Astrocyte (in vitro differentiated cells and primary cell): ENCODE results near the gene THRSP. TPM values are rescaled to one million over a fixed set of nuclear protein-coding genes. Genes with fewer than 3 reads are reported as not detected.

Experiments used
- DNase-seq: peaks from one replicate; pipeline ENCODE4 v3.0.0-alpha.2; 2010; ENCODE audit warnings: low read depth
- FAIRE-seq: peaks from 2 replicates; lab custom pipeline; 2011; peaks lifted over from hg19 to GRCh38; lab: Jason Lieb, UNC
- H2AFZ ChIP-seq: 2 replicates; pipeline ENCODE4 v1.6.0; 2012; ENCODE audit warnings: low read depth, low read length, inconsistent platforms
- H3K27ac ChIP-seq: 2 replicates; pipeline ENCODE4 v1.5.1; 2011; ENCODE audit warnings: low read depth, low read length, inconsistent platforms
- H3K27me3 ChIP-seq: 2 replicates; pipeline ENCODE4 v1.6.0; 2011; ENCODE audit warnings: low read length, inconsistent platforms; ENCODE audit not compliant: insufficient read depth
- H3K36me3 ChIP-seq: 2 replicates; pipeline ENCODE4 v1.5.1; 2011; ENCODE audit warnings: low read length, inconsistent platforms; ENCODE audit not compliant: insufficient read depth
- H3K4me1 ChIP-seq: 2 replicates; pipeline ENCODE4 v1.5.1; 2011; ENCODE audit warnings: low read length, inconsistent platforms; ENCODE audit not compliant: insufficient read depth
- H3K4me2 ChIP-seq: 2 replicates; pipeline ENCODE4 v1.6.0; 2012; ENCODE audit warnings: low read length, inconsistent platforms
- H3K4me3 ChIP-seq: 2 replicates; pipeline ENCODE4 v1.5.1; 2011; ENCODE audit warnings: low read depth, mild to moderate bottlenecking, low read length, inconsistent platforms; ENCODE audit not compliant: insufficient read depth
- H3K79me2 ChIP-seq: 2 replicates; pipeline ENCODE4 v1.6.0; 2012; ENCODE audit warnings: mild to moderate bottlenecking, low read length, inconsistent platforms; ENCODE audit not compliant: insufficient read depth
- H3K9ac ChIP-seq: 2 replicates; pipeline ENCODE4 v1.6.0; 2012; ENCODE audit warnings: mild to moderate bottlenecking, low read length, inconsistent platforms
- H3K9me3 ChIP-seq: 2 replicates; pipeline ENCODE4 v1.5.1; 2012; ENCODE audit warnings: low read depth, mild to moderate bottlenecking, low read length, inconsistent platforms; ENCODE audit not compliant: insufficient read depth
- H4K20me1 ChIP-seq: 2 replicates; pipeline ENCODE4 v1.6.0; 2012; ENCODE audit warnings: low read length, inconsistent platforms; ENCODE audit not compliant: insufficient read depth
- H3K27ac Mint-ChIP-seq: one replicate; pipeline ENCODE4 v1.8.0; 2021; ENCODE audit warnings: mild to moderate bottlenecking, mixed read lengths; ENCODE audit not compliant: unreplicated experiment
- H3K27me3 Mint-ChIP-seq: one replicate; pipeline ENCODE4 v1.8.0; 2021; ENCODE audit warnings: low read depth, mixed read lengths; ENCODE audit not compliant: unreplicated experiment
- H3K36me3 Mint-ChIP-seq: one replicate; pipeline ENCODE4 v1.8.0; 2021; ENCODE audit warnings: low read depth, mixed read lengths; ENCODE audit not compliant: unreplicated experiment
- H3K4me1 Mint-ChIP-seq: one replicate; pipeline ENCODE4 v1.8.0; 2021; ENCODE audit warnings: low read depth, mixed read lengths; ENCODE audit not compliant: unreplicated experiment
- H3K4me3 Mint-ChIP-seq: one replicate; pipeline ENCODE4 v1.8.0; 2021; ENCODE audit warnings: mild to moderate bottlenecking, moderate library complexity, mixed read lengths; ENCODE audit not compliant: unreplicated experiment
- H3K9me3 Mint-ChIP-seq: one replicate; pipeline ENCODE4 v1.8.0; 2021; ENCODE audit warnings: mild to moderate bottlenecking, mixed read lengths; ENCODE audit not compliant: unreplicated experiment
- EZH2 ChIP-seq: IDR thresholded peaks from 2 replicates; pipeline ENCODE4 v1.6.1; 2012; ENCODE audit warnings: mild to moderate bottlenecking, low read length, inconsistent platforms; ENCODE audit not compliant: insufficient read depth
- total RNA-seq: library from RNA; stranded (reverse); gene quantifications from 2 replicates; pipeline ENCODE4 v1.2.1, GENCODE V29; 2021
- TF ChIP-seq, protein P1 (sequence below): IDR thresholded peaks from 2 replicates; pipeline ENCODE4 v1.5.1; 2011; ENCODE audit warnings: low read depth, mild to moderate bottlenecking, inconsistent platforms, low read length, moderate library complexity; ENCODE audit not compliant: insufficient read depth

THRSP gene
- total RNA-seq, 1 donor from 2014 or later = not detected

DNA sequence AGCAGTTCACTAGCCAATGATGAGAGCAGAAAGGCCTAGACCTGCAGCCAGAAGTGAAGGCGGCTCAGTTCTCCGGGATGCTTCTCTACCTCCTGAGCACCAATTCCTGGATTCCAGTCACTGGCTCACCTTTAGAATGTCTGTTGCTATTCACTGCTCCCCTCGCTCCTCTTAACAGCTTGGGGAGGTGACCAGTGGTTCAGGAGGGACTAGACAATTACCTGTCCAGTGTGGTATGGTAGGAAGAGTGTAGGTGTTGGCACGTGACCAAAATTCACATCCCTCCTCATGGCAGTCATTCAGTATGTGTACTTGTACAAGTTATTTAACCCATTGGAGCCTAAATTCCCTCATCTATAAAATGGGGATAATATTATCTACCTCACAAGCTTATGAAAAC lies 4.0 kb downstream of the THRSP start:
- FAIRE-seq = no peak
- Histone ChIP-seq H3K9me3 (no peaks in the 10 kb centered on the region), H3K4me1 (no peaks in the 10 kb centered on the region), H4K20me1 (peaks cover 36% of the 10 kb centered on the region), H3K27me3 (no peaks in the 10 kb centered on the region), H3K4me2 (no peak overlapping the region), H3K27ac (no peak overlapping the region), H3K9ac (no peak overlapping the region), H2AFZ (no peak overlapping the region), H3K36me3 (peaks cover 31% of the 10 kb centered on the region), H3K79me2 (peaks cover 28% of the 10 kb centered on the region), H3K4me3 (no peak overlapping the region)
- H3K4me3 Mint-ChIP-seq = no peak overlapping the region
- no peak for TF ChIP-seq EZH2
- TF ChIP-seq, protein P1, sequence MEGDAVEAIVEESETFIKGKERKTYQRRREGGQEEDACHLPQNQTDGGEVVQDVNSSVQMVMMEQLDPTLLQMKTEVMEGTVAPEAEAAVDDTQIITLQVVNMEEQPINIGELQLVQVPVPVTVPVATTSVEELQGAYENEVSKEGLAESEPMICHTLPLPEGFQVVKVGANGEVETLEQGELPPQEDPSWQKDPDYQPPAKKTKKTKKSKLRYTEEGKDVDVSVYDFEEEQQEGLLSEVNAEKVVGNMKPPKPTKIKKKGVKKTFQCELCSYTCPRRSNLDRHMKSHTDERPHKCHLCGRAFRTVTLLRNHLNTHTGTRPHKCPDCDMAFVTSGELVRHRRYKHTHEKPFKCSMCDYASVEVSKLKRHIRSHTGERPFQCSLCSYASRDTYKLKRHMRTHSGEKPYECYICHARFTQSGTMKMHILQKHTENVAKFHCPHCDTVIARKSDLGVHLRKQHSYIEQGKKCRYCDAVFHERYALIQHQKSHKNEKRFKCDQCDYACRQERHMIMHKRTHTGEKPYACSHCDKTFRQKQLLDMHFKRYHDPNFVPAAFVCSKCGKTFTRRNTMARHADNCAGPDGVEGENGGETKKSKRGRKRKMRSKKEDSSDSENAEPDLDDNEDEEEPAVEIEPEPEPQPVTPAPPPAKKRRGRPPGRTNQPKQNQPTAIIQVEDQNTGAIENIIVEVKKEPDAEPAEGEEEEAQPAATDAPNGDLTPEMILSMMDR = no peak
- peaks cover 11% of the 10 kb centered on the region for H3K36me3 Mint-ChIP-seq
- no peaks in the 10 kb centered on the region for H3K27me3 Mint-ChIP-seq
- peaks cover 2% of the 10 kb centered on the region for H3K9me3 Mint-ChIP-seq
- no peak overlapping the region for H3K27ac Mint-ChIP-seq
- DNase-seq = no peak
- H3K4me1 Mint-ChIP-seq = peaks cover 6% of the 10 kb centered on the region

DNA sequence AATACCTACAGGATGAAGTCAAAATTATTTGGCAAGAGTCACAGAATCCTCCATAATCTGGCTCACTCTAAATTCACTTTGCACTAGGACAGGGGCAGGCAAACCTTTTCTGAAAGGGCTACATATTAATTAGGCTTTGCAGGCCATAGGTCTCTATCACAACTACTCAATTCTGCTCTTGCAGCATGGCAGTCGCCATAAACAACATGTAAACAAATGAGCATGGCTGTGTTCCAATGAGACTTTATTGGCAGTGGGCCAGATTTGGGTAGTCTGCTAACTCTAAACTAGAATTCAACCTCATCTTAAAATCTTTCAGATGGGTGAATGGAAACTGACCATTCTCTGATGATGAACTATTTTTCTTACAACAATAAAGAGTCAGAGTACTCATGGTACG lies 5.8 kb downstream of the THRSP start:
- Histone ChIP-seq H3K4me3 (no peak overlapping the region), H3K9me3 (no peaks in the 10 kb centered on the region), H3K36me3 (peaks cover 32% of the 10 kb centered on the region), H3K27me3 (no peaks in the 10 kb centered on the region), H3K27ac (no peak overlapping the region), H3K79me2 (peaks cover 46% of the 10 kb centered on the region), H3K4me2 (no peak overlapping the region), H3K9ac (no peak overlapping the region), H4K20me1 (peaks cover 52% of the 10 kb centered on the region), H3K4me1 (no peaks in the 10 kb centered on the region), H2AFZ (no peak overlapping the region)
- Mint-ChIP-seq H3K9me3 (peaks cover 2% of the 10 kb centered on the region), H3K4me3 (no peak overlapping the region), H3K4me1 (peaks cover 6% of the 10 kb centered on the region), H3K27me3 (no peaks in the 10 kb centered on the region), H3K27ac (no peak overlapping the region), H3K36me3 (peaks cover 9% of the 10 kb centered on the region)
- no peak for FAIRE-seq
- TF ChIP-seq, protein P1 = no peak
- TF ChIP-seq EZH2 = no peak
- DNase-seq = no peak

- H3K4me3 Mint-ChIP-seq = no peak overlapping the region
- peaks cover 11% of the 10 kb centered on the region for H3K4me1 Mint-ChIP-seq
- DNase-seq (no peak), FAIRE-seq (no peak)
- Histone ChIP-seq H4K20me1 (peaks cover 61% of the 10 kb centered on the region), H3K9ac (no peak overlapping the region), H3K36me3 (peaks cover 32% of the 10 kb centered on the region), H3K4me1 (no peaks in the 10 kb centered on the region), H2AFZ (no peak overlapping the region), H3K4me2 (no peak overlapping the region), H3K27ac (no peak overlapping the region), H3K27me3 (no peaks in the 10 kb centered on the region), H3K9me3 (no peaks in the 10 kb centered on the region), H3K79me2 (peaks cover 58% of the 10 kb centered on the region), H3K4me3 (no peak overlapping the region)
- H3K27me3 Mint-ChIP-seq = no peaks in the 10 kb centered on the region
- peaks cover 6% of the 10 kb centered on the region for H3K36me3 Mint-ChIP-seq
- peaks cover 2% of the 10 kb centered on the region for H3K9me3 Mint-ChIP-seq
- TF ChIP-seq, protein P1 = no peak
- TF ChIP-seq EZH2 = no peak
- H3K27ac Mint-ChIP-seq = no peak overlapping the region
Observed at GRCh38 chr11:78070621-78071020, 7.0 kb downstream of the THRSP start.
